OCI-LY3 (cell line): ENCODE data around the gene CACNA1B.
"Not testable (repeated sequence)": the region's sequence is repeated elsewhere in the genome, so short reads cannot be mapped to it uniquely, and the experiment has no call there.

Source experiments
- H2AFZ ChIP-seq: fragments of 200-600, 300-600 bp; shearing (Covaris generic); 2 replicates; pipeline ENCODE4 v1.6.0; 2014; ENCODE audit warnings: antibody characterized with exemption, low read depth, low read length
- H3K27ac ChIP-seq: fragments of 200-600, 300-600 bp; sonication (generic); 2 replicates; pipeline ENCODE4 v1.5.1; 2014; ENCODE audit warnings: mild to moderate bottlenecking, low read length, moderate library complexity, mixed read lengths
- H3K27me3 ChIP-seq: fragments of 200-600, 300-600 bp; sonication (generic); 2 replicates; pipeline ENCODE4 v1.6.1; 2014; ENCODE audit warnings: low read depth, low read length, mixed read lengths
- H3K36me3 ChIP-seq: fragments of 200-600, 300-600 bp; sonication (generic); replicated peaks from 2 replicates; pipeline ENCODE3; 2014; ENCODE audit warnings: low read depth, low read length, mixed read lengths
- H3K4me1 ChIP-seq: fragments of 300-600, 200-600 bp; sonication (generic); 2 replicates; pipeline ENCODE4 v1.6.1; 2014; ENCODE audit warnings: low read length, mixed read lengths
- H3K4me2 ChIP-seq: fragments of 200-600, 300-600 bp; sonication (generic); 2 replicates; pipeline ENCODE4 v1.6.1; 2014; ENCODE audit warnings: low read length, mixed read lengths
- H3K4me3 ChIP-seq: fragments of 300-600, 200-600 bp; sonication (generic); 2 replicates; pipeline ENCODE4 v1.5.1; 2014; ENCODE audit warnings: antibody characterized with exemption, mild to moderate bottlenecking, low read length, moderate library complexity
- H3K79me2 ChIP-seq: fragments of 300-600, 200-600 bp; shearing (Covaris generic); 2 replicates; pipeline ENCODE4 v1.6.1; 2014; ENCODE audit warnings: mild to moderate bottlenecking, low read length, mixed read lengths
- H3K9ac ChIP-seq: fragments of 300-600, 200-600 bp; shearing (Covaris generic); 2 replicates; pipeline ENCODE4 v1.6.0; 2014; ENCODE audit warnings: mild to moderate bottlenecking, low read length, moderate library complexity
- H3K9me3 ChIP-seq: fragments of 200-600, 300-600 bp; shearing (Covaris generic); 2 replicates; pipeline ENCODE4 v1.6.1; 2014; ENCODE audit warnings: low read length, mixed read lengths; ENCODE audit not compliant: insufficient read depth
- H4K20me1 ChIP-seq: fragments of 200-600, 300-600 bp; sonication (generic); 2 replicates; pipeline ENCODE4 v1.6.1; 2016; ENCODE audit warnings: low read length, mixed read lengths; ENCODE audit not compliant: insufficient read depth
- EZH2phosphoT487 ChIP-seq: fragments of 200-600 bp; shearing (Covaris generic); IDR thresholded peaks from 2 replicates; pipeline ENCODE4 v1.6.1; 2018; ENCODE audit warnings: antibody characterized with exemption, mixed run types, low read depth
- TF ChIP-seq, protein P1 (sequence below): fragments of 200-600, 300-600 bp; sonication (generic); IDR thresholded peaks from 2 replicates; pipeline ENCODE4 v1.5.1; 2014; ENCODE audit warnings: antibody characterized with exemption, low read length, low read depth

CACNA1B gene

DNA sequence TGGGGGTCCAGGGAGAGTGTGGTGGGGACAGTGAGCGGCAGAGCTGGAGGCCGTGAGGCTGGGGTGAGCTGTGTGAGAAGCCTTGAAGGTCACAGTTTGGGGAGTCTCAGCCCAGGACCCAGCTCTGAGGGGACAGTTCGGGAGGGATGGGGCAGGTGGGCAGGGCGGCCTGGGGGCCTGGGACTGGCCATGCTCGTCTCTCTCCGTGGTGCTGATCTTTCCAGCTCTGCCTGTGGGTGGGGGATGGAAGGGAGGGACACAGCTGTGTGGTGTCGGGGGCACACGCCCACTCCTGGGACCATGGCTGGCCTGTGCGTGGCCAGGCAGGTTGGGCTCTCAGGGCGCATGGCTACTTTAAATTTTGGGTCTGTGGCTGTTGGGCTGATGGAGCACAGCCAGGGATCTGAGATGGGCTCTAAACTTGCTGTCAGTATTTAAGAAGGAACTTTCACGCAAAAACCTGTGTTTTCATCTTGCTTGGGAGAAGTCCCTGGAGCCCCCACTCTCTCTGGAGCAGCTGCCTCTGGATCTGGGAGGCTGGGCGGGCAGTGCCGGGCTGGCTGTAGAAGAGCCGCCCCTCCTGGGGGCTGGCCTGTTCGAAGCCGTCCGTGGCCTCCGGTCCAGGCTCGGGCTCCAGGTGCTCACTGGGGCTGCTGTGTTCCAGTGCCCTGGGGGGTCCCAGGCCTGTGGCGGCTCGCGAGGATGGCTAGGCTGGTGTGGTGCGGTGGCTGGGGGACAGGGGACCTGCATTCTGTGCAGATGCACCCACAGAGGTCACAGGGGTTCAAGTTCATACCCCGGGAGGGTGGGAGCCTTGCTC is 13.4 kb downstream of the CACNA1B start:
- Histone ChIP-seq H3K36me3 (peaks cover 17% of the 10 kb centered on the region), H3K79me2 (peaks cover 50% of the 10 kb centered on the region), H3K4me1 (peaks cover 39% of the 10 kb centered on the region), H4K20me1 (peaks cover 48% of the 10 kb centered on the region), H3K27ac (peak overlapping the region; percentile 72)
- H3K27me3 ChIP-seq, H2AFZ ChIP-seq, H3K9ac ChIP-seq, H3K4me3 ChIP-seq, H3K4me2 ChIP-seq, H3K9me3 ChIP-seq: not testable (repeated sequence)

DNA sequence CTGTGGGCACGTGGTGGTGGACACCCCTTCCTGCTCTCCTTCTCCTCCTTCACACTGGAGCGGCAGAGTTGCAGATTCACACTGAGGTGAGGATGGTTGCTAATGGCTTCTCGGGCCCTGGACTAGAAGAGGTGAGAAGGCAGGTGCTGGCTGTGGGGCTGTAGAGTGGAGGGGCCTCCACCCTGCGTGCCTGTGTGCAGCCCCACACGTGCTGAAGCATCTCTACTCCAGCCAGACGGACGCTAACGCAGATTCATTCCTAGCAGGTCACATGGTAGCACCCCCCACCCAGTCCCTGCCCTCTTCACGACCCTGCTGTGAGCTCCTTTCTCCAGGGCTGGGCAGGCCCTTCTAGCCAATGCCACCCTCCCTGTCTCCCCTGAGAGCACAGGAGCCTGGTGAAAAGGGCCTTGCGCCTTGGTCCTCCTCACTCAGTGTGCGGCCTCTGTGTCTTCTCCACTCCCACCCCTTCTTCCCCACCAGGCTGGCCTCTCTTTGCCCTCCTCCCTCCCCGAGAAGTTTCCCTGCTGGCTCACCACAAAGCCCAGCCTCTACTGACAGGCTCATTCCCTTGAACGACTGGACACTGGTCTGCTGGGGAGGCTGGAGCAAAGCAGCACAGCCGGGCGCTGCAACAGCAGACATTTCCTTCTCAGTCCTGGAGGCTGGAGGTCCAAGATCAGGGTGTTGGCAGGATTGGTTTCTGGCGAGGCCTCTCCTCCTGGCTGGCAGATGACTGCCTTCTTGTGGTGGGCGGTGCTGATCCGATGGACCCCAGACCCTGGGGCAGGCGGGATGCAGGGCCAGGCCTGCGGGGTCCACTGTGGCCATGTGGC is 14.2 kb downstream of the CACNA1B start:
- H3K9me3 ChIP-seq, result no peaks in the 10 kb centered on the region
- H2AFZ ChIP-seq, result no peak overlapping the region
- H4K20me1 ChIP-seq, result peaks cover 52% of the 10 kb centered on the region
- peak overlapping the region; percentile 72 for H3K27ac ChIP-seq
- H3K9ac ChIP-seq, result no peak overlapping the region
- peaks cover 17% of the 10 kb centered on the region for H3K36me3 ChIP-seq
- H3K4me3 ChIP-seq, result no peak overlapping the region
- no peaks in the 10 kb centered on the region for H3K27me3 ChIP-seq
- peaks cover 54% of the 10 kb centered on the region for H3K79me2 ChIP-seq
- H3K4me2 ChIP-seq, result no peak overlapping the region
- TF ChIP-seq EZH2phosphoT487, result no peak
- TF ChIP-seq, protein P1, sequence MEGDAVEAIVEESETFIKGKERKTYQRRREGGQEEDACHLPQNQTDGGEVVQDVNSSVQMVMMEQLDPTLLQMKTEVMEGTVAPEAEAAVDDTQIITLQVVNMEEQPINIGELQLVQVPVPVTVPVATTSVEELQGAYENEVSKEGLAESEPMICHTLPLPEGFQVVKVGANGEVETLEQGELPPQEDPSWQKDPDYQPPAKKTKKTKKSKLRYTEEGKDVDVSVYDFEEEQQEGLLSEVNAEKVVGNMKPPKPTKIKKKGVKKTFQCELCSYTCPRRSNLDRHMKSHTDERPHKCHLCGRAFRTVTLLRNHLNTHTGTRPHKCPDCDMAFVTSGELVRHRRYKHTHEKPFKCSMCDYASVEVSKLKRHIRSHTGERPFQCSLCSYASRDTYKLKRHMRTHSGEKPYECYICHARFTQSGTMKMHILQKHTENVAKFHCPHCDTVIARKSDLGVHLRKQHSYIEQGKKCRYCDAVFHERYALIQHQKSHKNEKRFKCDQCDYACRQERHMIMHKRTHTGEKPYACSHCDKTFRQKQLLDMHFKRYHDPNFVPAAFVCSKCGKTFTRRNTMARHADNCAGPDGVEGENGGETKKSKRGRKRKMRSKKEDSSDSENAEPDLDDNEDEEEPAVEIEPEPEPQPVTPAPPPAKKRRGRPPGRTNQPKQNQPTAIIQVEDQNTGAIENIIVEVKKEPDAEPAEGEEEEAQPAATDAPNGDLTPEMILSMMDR, result no peak
- peaks cover 47% of the 10 kb centered on the region for H3K4me1 ChIP-seq

DNA sequence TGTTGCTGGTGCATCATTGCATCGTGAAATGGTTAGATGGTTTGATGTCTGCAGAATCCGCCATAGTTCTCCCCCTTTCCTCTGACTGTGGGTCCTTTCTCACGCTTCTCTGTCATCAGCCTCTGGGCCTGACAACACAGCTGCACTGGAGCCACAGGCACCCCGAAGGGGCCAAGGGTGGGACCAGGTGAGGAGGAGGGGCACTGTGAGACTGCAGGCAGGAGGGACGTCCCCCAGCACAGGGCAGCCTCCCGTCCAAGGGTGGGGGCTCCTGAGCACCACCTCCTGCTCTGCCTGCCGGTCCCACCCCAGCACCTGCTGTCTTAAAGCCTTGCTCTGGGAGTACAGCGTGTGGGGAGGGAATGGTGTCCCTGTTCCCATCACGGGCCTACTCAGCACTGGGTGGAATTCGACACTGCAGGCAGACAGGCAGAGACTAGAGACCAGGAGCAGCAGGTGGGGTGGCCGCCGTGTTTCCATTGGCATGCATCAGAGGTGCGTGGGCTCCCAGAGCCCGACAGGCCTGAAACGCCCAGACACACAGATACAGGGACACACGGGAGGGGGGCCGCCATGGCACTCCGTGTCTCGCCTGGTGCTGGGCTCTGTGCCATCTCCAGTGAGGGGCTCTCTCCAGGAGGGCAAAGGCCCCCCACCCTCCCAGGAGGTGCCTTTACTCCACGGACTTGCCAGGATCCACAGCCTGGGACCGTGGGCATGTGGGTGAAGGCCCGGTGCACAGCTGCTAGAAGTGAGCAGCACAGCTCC is 15.0 kb downstream of the CACNA1B start:
- no peaks in the 10 kb centered on the region for H3K27me3 ChIP-seq
- no peak overlapping the region for H3K4me3 ChIP-seq
- peaks cover 62% of the 10 kb centered on the region for H3K79me2 ChIP-seq
- H3K27ac ChIP-seq, result peak overlapping the region; percentile 72
- H3K9me3 ChIP-seq, result no peaks in the 10 kb centered on the region
- H2AFZ ChIP-seq, result no peak overlapping the region
- TF ChIP-seq, protein P1, result no peak
- no peak for TF ChIP-seq EZH2phosphoT487
- H3K4me1 ChIP-seq, result peaks cover 50% of the 10 kb centered on the region
- peaks cover 17% of the 10 kb centered on the region for H3K36me3 ChIP-seq
- peaks cover 58% of the 10 kb centered on the region for H4K20me1 ChIP-seq
- no peak overlapping the region for H3K9ac ChIP-seq
- H3K4me2 ChIP-seq, result no peak overlapping the region

DNA sequence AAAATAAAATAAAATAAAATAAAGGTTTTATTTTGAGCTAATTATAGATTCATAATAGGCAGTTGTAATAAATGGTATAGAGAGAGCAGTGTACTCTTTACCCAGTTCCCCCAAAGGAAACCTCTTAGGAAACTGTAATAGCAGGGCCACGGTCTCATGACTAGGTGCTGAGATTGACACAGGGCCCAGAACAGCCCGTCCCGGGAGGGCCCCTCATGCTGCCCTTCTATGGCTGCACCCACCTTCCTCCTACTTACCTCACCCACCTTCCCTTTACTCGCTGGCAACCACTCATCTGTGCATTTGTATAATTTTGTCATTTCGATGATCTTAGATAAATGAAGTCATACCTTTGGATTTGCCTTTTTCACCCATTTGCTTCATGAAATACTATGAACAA is 16.1 kb downstream of the CACNA1B start:
- TF ChIP-seq, protein P1, result no peak
- no peak for TF ChIP-seq EZH2phosphoT487
- no peaks in the 10 kb centered on the region for H3K9me3 ChIP-seq
- no peak overlapping the region for H3K4me3 ChIP-seq
- peaks cover 50% of the 10 kb centered on the region for H3K4me1 ChIP-seq
- H3K27me3 ChIP-seq, result no peaks in the 10 kb centered on the region
- H4K20me1 ChIP-seq, result peaks cover 67% of the 10 kb centered on the region
- no peak overlapping the region for H2AFZ ChIP-seq
- H3K36me3 ChIP-seq, result peaks cover 23% of the 10 kb centered on the region
- H3K4me2 ChIP-seq, result peak overlapping the region; percentile 38
- no peak overlapping the region for H3K9ac ChIP-seq
- H3K79me2 ChIP-seq, result peaks cover 73% of the 10 kb centered on the region
- peak overlapping the region; percentile 72 for H3K27ac ChIP-seq
